OCI-LY1 (cell line): ENCODE results near the gene ZNF618.

Source experiments
- CTCF ChIP-seq: fragments of 200-600 bp; sonication (generic), shearing (Covaris generic); IDR thresholded peaks from 2 replicates; pipeline ENCODE4 v1.5.1; 2017; ENCODE audit warnings: mild to moderate bottlenecking, antibody characterized with exemption, low read length, moderate library complexity, mixed read lengths
- EZH2 ChIP-seq: fragments of 200-600 bp; sonication (generic), shearing (Covaris generic); IDR thresholded peaks from 2 replicates; pipeline ENCODE4 v1.8.0; 2017; ENCODE audit warnings: borderline replicate concordance, mixed run types, mild to moderate bottlenecking, antibody characterized with exemption, low read length, moderate library complexity, mixed read lengths

- no peak for TF ChIP-seq CTCF
- TF ChIP-seq EZH2 = no peak
Observed at GRCh38 chr9:114088571-114089170, 212.6 kb downstream of the ZNF618 start.
